Cerebellar cortex (tissue), 1 donor: Measurements from ENCODE around the gene IMPA2.
A peak's percentile ranks its signal among the peaks of the same experiment; 100 is the strongest.
"Not testable (repeated sequence)": the region's sequence is repeated elsewhere in the genome, so short reads cannot be mapped to it uniquely, and the experiment has no call there.

Experiments used
- DNase-seq: peaks from one replicate; pipeline ENCODE4 v3.0.0-alpha.2; 2015; ENCODE audit warnings: low spot score

The IMPA2 gene

GRCh38 chr18:12076424-12077140 lies 95.3 kb downstream of the IMPA2 start:
- peak; percentile 2 for DNase-seq

GRCh38 chr18:12077994-12078393 lies 96.7 kb downstream of the IMPA2 start:
- not testable (repeated sequence) for DNase-seq

DNA sequence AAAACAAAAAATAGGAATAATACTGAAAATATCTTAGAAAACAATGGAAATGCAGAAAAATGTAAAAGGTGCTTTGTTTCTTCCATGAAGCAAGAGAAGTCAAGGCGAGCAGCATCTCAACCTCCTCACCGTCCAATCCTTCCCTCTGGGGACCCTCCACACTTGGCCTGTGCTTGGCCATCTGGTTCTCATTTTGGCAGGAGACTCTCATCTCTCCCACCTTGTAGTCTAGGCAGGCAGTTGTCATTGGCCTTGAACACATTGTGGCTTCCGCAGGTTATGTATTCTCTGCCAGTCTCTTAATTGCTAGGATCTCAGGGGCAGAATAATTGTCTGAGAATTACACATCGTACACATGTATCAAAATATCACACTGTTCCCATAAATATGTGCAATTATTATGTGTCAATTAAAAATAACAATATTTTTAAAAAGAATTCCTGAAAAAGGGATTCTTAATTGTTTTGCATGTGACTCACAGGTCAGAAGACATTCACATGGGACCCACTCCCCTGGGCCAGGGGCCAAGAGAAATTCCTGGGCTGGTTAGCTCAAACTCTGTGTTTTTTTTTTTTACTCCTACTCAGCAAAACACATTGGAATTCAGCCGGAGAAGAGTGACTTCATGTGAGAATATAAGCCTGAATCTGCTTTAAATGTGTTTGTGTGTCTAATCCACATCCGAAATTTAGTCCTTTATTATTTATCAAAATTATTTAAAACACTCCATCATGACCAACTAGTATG lies 98.4 kb downstream of the IMPA2 start:
- peak; percentile 35 for DNase-seq
